HepG2 (cell line): Measurements from ENCODE around the gene STAG3.

Source experiments
- ASH2L ChIP-seq: fragments of 300-600, 200-600 bp; sonication (generic); IDR thresholded peaks from 2 replicates; pipeline ENCODE4 v1.7.0; 2017; ENCODE audit warnings: low read depth, mild to moderate bottlenecking, moderate library complexity, mixed read lengths, low read length; ENCODE audit not compliant: insufficient read length
- FIP1L1 ChIP-seq: fragments of 200-400 bp; formaldehyde crosslinking; IDR thresholded peaks from 2 replicates; pipeline ENCODE4 v1.6.1; 2018; ENCODE audit warnings: low read depth, mild to moderate bottlenecking, low read length, moderate library complexity, borderline replicate concordance; ENCODE audit not compliant: insufficient read depth
- RELA ChIP-seq: sonication (generic); formaldehyde crosslinking; IDR thresholded peaks from 2 replicates; pipeline ENCODE4 v1.4.0; 2020; ENCODE audit warnings: missing genetic modification reagents
- SRSF1 ChIP-seq: fragments of 200-400 bp; formaldehyde crosslinking; optimal IDR thresholded peaks from 2 replicates; pipeline ENCODE3; 2017; ENCODE audit warnings: mild to moderate bottlenecking, low read depth, low read length, moderate library complexity
- ZNF75D ChIP-seq: sonication (generic); formaldehyde crosslinking; IDR thresholded peaks from 2 replicates; pipeline ENCODE4 v1.8.1; 2023; ENCODE audit warnings: missing genetic modification reagents, mild to moderate bottlenecking, borderline replicate concordance
- TF ChIP-seq, protein P1 (sequence below), 2 experiments: sonication (generic) in 1 of 2; formaldehyde crosslinking in 1 of 2; IDR thresholded peaks; 2 replicates each; pipeline versions ENCODE4 v1.4.0 to v1.6.1; 2018 to 2020; ENCODE audit warnings: missing genetic modification reagents in 2 of 2, borderline replicate concordance in 1 of 2, low read depth in 1 of 2, mild to moderate bottlenecking in 1 of 2, missing biosample characterization in 1 of 2
- TF ChIP-seq, protein P2 (sequence below): sonication (generic); formaldehyde crosslinking; conservative IDR thresholded peaks from 2 replicates; pipeline ENCODE4 v1.5.0; 2020; ENCODE audit warnings: missing genetic modification reagents
- TF ChIP-seq, protein P3 (sequence below): sonication (generic); formaldehyde crosslinking; IDR thresholded peaks from 2 replicates; pipeline ENCODE4 v1.4.0; 2020; ENCODE audit warnings: missing genetic modification reagents
- TF ChIP-seq, protein P4 (sequence below): sonication (generic); formaldehyde crosslinking; conservative IDR thresholded peaks from 2 replicates; pipeline ENCODE4 v1.4.0; 2020; ENCODE audit warnings: missing genetic modification reagents

DNA sequence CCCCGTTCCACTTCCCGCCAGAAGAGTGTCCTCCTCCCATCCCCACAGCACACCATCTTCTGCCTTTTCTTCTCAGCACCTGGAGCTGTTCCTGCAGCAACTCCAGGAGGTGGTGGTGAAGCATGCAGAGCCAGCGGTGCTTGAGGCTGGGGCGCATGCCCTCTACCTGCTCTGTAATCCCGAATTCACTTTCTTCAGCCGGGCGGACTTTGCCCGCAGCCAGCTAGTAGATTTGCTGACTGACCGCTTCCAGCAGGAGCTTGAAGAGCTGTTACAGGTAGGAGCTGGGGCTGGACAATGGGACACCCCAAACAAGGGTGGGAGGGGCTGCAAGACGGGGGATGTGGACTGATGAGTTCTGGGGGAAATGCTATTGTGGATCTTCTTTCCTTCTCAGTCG, 23.0 kb downstream of the STAG3 start:
- TF ChIP-seq SRSF1 (no peak), ASH2L (no peak), ZNF75D (CRISPR knock-in tag) (no peak), RELA (CRISPR knock-in tag) (no peak), FIP1L1 (no peak)
- TF ChIP-seq, protein P1, sequence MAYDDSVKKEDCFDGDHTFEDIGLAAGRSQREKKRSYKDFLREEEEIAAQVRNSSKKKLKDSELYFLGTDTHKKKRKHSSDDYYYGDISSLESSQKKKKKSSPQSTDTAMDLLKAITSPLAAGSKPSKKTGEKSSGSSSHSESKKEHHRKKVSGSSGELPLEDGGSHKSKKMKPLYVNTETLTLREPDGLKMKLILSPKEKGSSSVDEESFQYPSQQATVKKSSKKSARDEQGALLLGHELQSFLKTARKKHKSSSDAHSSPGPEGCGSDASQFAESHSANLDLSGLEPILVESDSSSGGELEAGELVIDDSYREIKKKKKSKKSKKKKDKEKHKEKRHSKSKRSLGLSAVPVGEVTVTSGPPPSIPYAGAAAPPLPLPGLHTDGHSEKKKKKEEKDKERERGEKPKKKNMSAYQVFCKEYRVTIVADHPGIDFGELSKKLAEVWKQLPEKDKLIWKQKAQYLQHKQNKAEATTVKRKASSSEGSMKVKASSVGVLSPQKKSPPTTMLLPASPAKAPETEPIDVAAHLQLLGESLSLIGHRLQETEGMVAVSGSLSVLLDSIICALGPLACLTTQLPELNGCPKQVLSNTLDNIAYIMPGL (CRISPR knock-in tag; IDR thresholded peaks at IDR 0.05; ENCODE audit: borderline replicate concordance in 1 of 2, low read depth in 1 of 2) = no peak
- TF ChIP-seq, protein P2, sequence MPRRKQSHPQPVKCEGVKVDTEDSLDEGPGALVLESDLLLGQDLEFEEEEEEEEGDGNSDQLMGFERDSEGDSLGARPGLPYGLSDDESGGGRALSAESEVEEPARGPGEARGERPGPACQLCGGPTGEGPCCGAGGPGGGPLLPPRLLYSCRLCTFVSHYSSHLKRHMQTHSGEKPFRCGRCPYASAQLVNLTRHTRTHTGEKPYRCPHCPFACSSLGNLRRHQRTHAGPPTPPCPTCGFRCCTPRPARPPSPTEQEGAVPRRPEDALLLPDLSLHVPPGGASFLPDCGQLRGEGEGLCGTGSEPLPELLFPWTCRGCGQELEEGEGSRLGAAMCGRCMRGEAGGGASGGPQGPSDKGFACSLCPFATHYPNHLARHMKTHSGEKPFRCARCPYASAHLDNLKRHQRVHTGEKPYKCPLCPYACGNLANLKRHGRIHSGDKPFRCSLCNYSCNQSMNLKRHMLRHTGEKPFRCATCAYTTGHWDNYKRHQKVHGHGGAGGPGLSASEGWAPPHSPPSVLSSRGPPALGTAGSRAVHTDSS (CRISPR knock-in tag) = no peak
- TF ChIP-seq, protein P3, sequence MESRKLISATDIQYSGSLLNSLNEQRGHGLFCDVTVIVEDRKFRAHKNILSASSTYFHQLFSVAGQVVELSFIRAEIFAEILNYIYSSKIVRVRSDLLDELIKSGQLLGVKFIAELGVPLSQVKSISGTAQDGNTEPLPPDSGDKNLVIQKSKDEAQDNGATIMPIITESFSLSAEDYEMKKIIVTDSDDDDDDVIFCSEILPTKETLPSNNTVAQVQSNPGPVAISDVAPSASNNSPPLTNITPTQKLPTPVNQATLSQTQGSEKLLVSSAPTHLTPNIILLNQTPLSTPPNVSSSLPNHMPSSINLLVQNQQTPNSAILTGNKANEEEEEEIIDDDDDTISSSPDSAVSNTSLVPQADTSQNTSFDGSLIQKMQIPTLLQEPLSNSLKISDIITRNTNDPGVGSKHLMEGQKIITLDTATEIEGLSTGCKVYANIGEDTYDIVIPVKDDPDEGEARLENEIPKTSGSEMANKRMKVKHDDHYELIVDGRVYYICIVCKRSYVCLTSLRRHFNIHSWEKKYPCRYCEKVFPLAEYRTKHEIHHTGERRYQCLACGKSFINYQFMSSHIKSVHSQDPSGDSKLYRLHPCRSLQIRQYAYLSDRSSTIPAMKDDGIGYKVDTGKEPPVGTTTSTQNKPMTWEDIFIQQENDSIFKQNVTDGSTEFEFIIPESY (CRISPR knock-in tag) = no peak
- TF ChIP-seq, protein P4, sequence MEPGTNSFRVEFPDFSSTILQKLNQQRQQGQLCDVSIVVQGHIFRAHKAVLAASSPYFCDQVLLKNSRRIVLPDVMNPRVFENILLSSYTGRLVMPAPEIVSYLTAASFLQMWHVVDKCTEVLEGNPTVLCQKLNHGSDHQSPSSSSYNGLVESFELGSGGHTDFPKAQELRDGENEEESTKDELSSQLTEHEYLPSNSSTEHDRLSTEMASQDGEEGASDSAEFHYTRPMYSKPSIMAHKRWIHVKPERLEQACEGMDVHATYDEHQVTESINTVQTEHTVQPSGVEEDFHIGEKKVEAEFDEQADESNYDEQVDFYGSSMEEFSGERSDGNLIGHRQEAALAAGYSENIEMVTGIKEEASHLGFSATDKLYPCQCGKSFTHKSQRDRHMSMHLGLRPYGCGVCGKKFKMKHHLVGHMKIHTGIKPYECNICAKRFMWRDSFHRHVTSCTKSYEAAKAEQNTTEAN = no peak
